Sigmoid colon (tissue), 4 donors: ENCODE measurements around the gene ATP9A.

ENCODE experiments used
- POLR2A ChIP-seq, 2 donors: fragments of 450-650 bp; IDR thresholded peaks; one replicate each; pipeline ENCODE4 v1.6.1; 2016; ENCODE audit warnings: antibody characterized with exemption in 2 of 2, mild to moderate bottlenecking in 2 of 2, moderate library complexity in 2 of 2
- POLR2AphosphoS5 ChIP-seq, 4 donors: sonication (generic); formaldehyde crosslinking; IDR thresholded peaks; one replicate each; pipeline ENCODE4 v1.6.1; 2017; ENCODE audit warnings: antibody characterized with exemption in 4 of 4
- TF ChIP-seq, protein P1 (sequence below), 4 experiments: fragments of 450-650 bp in 3 of 4; fragments of 200-600 bp in 1 of 4; IDR thresholded peaks; one replicate each; pipeline ENCODE4 v1.5.1; 2016 to 2019; ENCODE audit warnings: antibody characterized with exemption in 4 of 4, mild to moderate bottlenecking in 3 of 4, moderate library complexity in 2 of 4

- TF ChIP-seq POLR2AphosphoS5 (IDR thresholded peaks at IDR 0.05) = no peak
- TF ChIP-seq, protein P1, sequence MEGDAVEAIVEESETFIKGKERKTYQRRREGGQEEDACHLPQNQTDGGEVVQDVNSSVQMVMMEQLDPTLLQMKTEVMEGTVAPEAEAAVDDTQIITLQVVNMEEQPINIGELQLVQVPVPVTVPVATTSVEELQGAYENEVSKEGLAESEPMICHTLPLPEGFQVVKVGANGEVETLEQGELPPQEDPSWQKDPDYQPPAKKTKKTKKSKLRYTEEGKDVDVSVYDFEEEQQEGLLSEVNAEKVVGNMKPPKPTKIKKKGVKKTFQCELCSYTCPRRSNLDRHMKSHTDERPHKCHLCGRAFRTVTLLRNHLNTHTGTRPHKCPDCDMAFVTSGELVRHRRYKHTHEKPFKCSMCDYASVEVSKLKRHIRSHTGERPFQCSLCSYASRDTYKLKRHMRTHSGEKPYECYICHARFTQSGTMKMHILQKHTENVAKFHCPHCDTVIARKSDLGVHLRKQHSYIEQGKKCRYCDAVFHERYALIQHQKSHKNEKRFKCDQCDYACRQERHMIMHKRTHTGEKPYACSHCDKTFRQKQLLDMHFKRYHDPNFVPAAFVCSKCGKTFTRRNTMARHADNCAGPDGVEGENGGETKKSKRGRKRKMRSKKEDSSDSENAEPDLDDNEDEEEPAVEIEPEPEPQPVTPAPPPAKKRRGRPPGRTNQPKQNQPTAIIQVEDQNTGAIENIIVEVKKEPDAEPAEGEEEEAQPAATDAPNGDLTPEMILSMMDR (IDR thresholded peaks at IDR 0.05) = no peak
- TF ChIP-seq POLR2A (IDR thresholded peaks at IDR 0.05) = no peak
These were observed 36.6 kb upstream of the ATP9A start for GRCh38 chr20:51804754-51805153.
